KBM-7 (cell line): ENCODE data around the gene CAMTA1.
A peak's percentile ranks its signal among the peaks of the same experiment; 100 is the strongest.

ENCODE experiments used
- DNase-seq: peaks from one replicate; pipeline ENCODE4 v3.0.0-alpha.2; 2015
- in situ Hi-C: fragments of 300-500 bp; cut with MboI; formaldehyde crosslinking; loops from 2 replicates; pipeline ENCODE4 v1.14.3; 2020; ENCODE audit warnings: low sequenced_read_pairs, low pct_unique_long_range_greater_than_20kb, mixed read lengths

CAMTA1 gene

DNA sequence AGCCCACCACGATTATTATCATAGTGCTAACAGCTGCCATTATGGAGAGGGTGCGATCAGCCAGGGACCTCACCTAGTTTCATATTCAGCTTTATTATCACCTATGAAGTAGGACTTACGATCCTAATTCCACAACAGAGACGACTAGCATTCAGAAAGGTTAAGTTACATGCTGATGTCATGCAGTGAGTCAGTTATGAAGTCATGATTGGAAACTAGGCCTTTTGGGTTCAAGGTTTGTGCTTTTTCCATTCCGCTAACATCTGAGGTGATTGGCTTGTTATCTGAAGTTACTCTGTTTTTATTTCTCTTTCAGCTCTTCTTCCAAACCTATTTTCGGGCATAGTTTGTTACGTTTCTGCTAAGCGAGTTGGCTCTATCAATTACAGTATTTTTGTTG is 251.1 kb downstream of the CAMTA1 start:
- in situ Hi-C loops = no loop called here
- no peak for DNase-seq

GRCh38 chr1:7039590-7040220 is 254.5 kb downstream of the CAMTA1 start:
- in situ Hi-C loops = no loop called here
- no peak for DNase-seq

GRCh38 chr1:7040969-7041695 is 255.9 kb downstream of the CAMTA1 start:
- in situ Hi-C loops = no loop called here
- DNase-seq = no peak

GRCh38 chr1:7042322-7043190 is 257.3 kb downstream of the CAMTA1 start:
- in situ Hi-C loops = no loop called here
- peak; percentile 32 for DNase-seq

- DNase-seq = no peak
- in situ Hi-C loops = no loop called here
These were observed 257.9 kb downstream of the CAMTA1 start for GRCh38 chr1:7043191-7043549.

GRCh38 chr1:7043719-7044535 is 258.7 kb downstream of the CAMTA1 start:
- no peak for DNase-seq
- in situ Hi-C loops = no loop called here

GRCh38 chr1:7045897-7046296 is 260.6 kb downstream of the CAMTA1 start:
- DNase-seq = no peak
- in situ Hi-C loops = no loop called here

DNA sequence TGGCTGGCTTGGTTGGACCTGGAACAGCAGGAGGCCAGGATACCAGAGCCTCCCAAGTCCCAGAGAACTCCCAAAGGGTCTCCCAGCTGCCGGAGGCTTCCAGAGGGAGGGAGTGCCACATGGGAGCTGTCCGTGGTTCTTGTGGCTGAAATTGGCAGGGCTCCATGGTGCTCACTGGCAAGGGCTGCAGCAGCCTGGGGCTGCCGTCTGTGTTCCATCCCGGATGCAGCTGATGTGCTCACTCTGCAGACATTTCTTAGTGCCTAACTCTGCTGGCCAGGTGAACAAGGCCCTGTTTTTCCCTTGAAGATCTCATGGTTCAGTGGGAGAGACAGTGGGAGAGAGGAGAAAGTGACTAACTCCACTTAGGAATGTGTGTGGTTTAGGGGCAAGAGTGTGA is 261.1 kb downstream of the CAMTA1 start:
- in situ Hi-C loops = no loop called here
- DNase-seq = peak; percentile 6

DNA sequence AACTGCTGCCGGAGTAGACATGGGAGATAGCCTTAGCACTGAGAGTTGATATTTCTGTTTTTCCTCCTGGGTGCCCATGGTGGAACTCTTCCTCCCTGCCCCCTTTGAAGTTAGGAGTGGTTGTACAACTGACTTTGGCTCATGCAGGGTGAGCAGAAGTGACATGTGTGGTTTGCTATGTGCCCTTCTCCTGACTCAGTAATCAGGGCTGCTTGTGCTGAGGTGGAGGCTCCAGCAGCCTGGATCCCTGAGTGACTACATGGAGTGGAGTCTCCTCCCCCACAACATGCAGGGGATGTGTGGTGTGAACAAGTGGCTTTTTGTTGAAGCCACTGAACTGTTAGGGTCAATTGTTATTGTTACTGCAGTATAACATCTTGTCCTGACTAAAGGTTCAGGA is 261.6 kb downstream of the CAMTA1 start:
- DNase-seq = no peak
- in situ Hi-C loops = no loop called here

GRCh38 chr1:7047866-7048265 is 262.6 kb downstream of the CAMTA1 start:
- DNase-seq = no peak
- in situ Hi-C loops = no loop called here

DNA sequence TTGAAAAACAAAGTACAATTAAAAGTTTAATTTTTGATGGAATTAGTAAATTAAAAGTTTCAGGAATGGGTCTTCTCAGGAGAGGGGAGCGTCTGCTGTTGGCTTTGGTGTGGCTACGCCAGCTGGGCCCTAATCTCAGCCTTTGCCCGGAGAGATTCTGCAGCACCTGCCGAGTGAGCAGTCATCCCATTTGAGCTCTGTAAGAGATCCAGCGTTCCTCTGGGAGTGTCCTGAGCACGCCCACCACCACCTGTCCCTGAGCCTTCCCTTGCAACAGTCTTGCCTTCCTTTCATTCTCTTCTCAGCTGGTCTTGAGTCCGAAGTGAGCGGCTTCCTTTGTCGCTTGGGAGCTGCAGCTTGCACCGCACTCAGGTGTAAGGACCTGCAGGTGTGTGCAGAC is 263.1 kb downstream of the CAMTA1 start:
- no peak for DNase-seq

DNA sequence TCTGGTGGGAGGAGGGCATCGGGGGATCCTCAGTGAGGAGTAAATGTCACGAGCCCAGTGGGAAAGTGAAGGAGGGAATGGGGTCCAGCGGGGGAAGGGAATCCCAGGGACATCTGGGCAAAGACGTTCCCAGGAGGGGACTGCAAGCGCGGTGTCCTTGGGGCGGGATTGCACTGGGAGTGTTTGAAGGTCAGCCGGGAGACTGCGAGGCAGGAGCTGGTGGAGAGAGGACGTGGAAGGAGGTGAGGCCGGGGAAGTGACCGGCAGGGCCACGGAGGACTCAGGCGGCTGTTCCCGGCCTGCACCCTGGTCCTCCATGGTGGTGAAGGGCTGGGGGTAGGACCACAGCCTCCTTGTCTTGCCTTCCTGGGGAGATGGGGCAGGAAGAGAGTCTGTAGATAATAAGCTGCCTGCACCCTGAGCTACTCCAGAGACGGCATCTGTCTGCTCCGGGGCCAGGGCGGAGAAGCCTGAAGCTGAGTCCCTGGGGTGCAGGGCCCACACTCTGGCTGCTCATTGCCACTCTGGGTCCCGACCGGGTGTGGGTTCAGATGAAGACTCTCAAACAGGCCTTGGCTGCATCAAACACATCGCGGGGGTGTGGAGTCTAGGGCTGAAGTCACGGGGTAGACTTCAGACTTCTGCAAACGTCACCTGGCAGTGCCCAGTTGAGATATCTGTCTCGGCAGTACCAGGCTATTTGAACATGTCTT is 264.8 kb downstream of the CAMTA1 start:
- DNase-seq = no peak
- in situ Hi-C loops = no loop called here

More for the DNA sequence above, 263.1 kb downstream of the CAMTA1 start:
- in situ Hi-C loops = no loop called here

GRCh38 chr1:7050751-7051665 is 265.8 kb downstream of the CAMTA1 start:
- in situ Hi-C loops = no loop called here
- DNase-seq = no peak

GRCh38 chr1:7052701-7053100 is 267.4 kb downstream of the CAMTA1 start:
- in situ Hi-C loops = no loop called here
- DNase-seq = no peak

- no peak for DNase-seq
- in situ Hi-C loops = no loop called here
These were observed 275.5 kb downstream of the CAMTA1 start for GRCh38 chr1:7060745-7061144.

DNA sequence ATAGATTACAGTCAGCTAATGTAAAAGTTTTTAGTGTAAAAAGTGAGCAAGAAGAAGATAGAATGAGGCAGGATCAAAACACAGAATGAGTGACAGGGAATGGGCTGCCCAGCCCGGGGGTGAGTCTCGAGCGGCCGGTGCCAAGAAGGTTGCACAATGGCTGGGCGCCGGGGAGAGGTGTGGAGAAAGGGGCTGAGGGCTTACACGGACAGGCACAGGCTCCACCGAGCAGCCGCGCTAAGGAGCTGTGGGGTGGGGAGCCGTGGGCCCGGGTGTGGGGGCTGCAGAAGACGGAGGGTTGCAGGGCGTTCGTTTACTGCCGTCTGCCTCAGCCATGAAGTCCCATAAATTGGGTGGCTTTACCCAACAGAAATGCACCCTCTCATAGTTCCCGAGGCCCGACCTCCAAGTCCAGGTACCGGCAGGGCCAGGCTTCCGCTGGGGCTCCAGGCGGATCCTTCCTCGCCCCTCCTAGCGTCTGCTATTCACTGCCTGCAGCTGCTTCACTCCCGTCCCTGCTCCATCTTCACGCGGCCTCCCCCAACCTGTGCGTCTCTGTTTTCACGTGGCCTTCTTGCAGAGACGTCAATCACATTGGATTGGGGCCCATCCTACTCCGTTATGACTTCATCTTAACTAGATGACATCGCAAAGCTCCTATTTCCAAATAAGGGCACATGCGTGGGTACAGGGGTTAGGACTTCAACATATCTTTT is 277.2 kb downstream of the CAMTA1 start:
- DNase-seq = no peak
- in situ Hi-C loops = no loop called here

DNA sequence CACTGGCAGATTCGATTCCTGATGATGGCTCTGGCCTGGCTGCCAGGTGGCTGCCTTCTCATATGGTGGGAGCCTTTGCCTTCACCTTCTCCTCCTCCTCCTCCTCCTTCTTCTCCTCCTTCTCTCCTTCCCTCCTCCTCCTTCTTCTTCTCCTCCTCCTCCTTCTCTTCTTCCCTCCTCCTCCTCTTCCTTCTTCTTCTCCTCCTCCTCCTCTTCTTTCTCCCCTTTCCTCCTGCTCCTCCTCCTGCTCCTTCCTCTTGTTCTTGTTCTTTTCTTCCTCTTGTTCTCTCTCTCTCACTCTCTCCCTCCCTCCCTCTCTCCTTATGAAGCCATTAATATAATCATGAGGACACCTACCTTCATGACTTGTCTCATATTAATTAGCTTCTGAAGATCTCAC is 278.7 kb downstream of the CAMTA1 start:
- in situ Hi-C loops = no loop called here
- DNase-seq = no peak
